Activated T-cell treated with anti-CD3 and anti-CD28 coated beads, Interleukin-2, amount 50 U/mL, for 48 hours (primary cell): Measurements from ENCODE around the gene RAB44.

ENCODE experiments used
- DNase-seq, 2 experiments: peaks; one replicate each; pipeline ENCODE4 v3.0.0-alpha.2; 2020

The RAB44 gene

DNA sequence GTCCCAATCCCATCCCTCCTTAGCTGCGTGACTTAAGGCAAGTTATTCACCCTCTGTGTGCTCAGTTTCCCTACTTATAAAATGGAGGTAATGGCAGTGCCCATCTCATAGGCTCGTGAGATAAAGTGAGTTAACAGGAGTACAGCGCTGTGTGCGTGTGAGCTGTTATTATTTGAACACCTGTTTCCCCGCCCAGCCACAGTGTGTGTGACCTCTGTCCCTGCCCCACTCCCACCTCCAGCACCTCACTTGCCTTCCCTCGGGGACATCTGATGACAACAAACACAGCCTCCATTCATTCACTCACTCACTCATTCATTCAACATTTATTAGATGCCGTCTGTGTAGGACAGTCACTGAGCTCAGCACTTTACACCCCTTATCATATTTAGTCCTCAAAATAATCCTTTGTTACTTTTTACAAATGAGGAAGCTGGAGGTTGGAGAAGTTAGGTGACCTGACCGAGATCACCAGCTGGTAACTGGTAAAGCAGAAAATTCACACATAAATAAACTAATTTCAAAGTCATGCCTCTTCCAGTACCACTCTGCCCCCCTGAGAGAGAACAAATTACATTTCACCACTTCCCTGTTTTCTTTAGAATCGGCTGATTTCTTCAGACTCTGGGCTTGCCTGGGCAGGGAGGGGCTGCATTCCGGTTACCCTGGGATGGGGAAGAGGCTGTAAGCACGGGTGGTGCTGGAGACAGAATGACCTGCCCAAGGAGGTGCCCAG, 83.0 kb downstream of the RAB44 start:
- no peak for DNase-seq

DNA sequence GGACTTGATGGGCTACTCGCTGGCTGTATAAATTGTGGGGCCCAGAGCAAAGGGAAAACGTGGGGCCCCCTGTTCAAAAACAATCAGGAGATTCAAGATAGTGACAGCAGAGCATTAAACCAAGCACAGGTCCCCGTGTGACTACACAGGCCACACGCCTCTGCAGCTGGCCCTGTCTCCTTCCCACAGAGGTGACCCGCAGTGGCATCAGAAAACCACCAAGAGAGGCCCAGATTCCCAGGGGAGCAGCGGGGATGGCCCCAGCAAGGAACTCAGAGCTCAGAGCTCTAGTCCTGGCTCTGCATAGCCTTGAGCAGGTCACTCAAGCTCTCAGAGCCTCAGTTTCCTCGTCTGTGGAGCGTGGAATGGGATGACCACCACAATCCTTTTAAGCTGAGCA, 84.0 kb downstream of the RAB44 start:
- DNase-seq, result no peak
